ENCODE measurements around the gene ARHGAP15.

DNA sequence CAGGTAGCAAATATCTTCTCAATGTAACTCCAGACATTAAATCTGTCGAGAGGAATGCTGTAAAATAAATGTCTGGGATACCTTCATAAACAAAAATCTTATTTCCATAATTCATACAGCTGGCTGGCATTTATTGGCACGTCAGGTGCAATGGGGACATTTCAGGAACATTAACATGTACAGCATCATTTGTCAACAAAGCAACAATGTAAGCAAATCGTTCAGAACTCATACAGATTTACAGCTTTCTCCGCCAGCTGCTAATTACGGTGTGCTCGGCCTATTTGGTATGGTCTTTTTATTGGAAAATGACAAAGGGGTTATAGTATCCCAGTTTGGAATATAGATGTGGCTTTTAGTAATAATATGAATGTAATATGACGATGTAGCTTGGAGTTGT lies 464.9 kb downstream of the ARHGAP15 start:
- TF ChIP-seq, protein P1, sequence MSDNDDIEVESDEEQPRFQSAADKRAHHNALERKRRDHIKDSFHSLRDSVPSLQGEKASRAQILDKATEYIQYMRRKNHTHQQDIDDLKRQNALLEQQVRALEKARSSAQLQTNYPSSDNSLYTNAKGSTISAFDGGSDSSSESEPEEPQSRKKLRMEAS (IDR thresholded peaks at IDR 0.05): no peak
- TF ChIP-seq, protein P2, sequence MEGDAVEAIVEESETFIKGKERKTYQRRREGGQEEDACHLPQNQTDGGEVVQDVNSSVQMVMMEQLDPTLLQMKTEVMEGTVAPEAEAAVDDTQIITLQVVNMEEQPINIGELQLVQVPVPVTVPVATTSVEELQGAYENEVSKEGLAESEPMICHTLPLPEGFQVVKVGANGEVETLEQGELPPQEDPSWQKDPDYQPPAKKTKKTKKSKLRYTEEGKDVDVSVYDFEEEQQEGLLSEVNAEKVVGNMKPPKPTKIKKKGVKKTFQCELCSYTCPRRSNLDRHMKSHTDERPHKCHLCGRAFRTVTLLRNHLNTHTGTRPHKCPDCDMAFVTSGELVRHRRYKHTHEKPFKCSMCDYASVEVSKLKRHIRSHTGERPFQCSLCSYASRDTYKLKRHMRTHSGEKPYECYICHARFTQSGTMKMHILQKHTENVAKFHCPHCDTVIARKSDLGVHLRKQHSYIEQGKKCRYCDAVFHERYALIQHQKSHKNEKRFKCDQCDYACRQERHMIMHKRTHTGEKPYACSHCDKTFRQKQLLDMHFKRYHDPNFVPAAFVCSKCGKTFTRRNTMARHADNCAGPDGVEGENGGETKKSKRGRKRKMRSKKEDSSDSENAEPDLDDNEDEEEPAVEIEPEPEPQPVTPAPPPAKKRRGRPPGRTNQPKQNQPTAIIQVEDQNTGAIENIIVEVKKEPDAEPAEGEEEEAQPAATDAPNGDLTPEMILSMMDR (IDR thresholded peaks at IDR 0.05 in 2 of 3, conservative IDR thresholded peaks at IDR 0.05 in 1 of 3; ENCODE audit: borderline replicate concordance in 1 of 3, insufficient read depth in 1 of 3, low read depth in 2 of 3, low read length in 2 of 3): no peak
- TF ChIP-seq, protein P3, sequence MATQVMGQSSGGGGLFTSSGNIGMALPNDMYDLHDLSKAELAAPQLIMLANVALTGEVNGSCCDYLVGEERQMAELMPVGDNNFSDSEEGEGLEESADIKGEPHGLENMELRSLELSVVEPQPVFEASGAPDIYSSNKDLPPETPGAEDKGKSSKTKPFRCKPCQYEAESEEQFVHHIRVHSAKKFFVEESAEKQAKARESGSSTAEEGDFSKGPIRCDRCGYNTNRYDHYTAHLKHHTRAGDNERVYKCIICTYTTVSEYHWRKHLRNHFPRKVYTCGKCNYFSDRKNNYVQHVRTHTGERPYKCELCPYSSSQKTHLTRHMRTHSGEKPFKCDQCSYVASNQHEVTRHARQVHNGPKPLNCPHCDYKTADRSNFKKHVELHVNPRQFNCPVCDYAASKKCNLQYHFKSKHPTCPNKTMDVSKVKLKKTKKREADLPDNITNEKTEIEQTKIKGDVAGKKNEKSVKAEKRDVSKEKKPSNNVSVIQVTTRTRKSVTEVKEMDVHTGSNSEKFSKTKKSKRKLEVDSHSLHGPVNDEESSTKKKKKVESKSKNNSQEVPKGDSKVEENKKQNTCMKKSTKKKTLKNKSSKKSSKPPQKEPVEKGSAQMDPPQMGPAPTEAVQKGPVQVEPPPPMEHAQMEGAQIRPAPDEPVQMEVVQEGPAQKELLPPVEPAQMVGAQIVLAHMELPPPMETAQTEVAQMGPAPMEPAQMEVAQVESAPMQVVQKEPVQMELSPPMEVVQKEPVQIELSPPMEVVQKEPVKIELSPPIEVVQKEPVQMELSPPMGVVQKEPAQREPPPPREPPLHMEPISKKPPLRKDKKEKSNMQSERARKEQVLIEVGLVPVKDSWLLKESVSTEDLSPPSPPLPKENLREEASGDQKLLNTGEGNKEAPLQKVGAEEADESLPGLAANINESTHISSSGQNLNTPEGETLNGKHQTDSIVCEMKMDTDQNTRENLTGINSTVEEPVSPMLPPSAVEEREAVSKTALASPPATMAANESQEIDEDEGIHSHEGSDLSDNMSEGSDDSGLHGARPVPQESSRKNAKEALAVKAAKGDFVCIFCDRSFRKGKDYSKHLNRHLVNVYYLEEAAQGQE (IDR thresholded peaks at IDR 0.05; ENCODE audit: low read depth): no peak
- TF ChIP-seq POLR2A (IDR thresholded peaks at IDR 0.05; ENCODE audit: borderline replicate concordance, extremely low read depth, insufficient read depth, insufficient read length): no peak
- TF ChIP-seq ZNF274 (IDR thresholded peaks at IDR 0.05; ENCODE audit: low read depth, low read length): no peak
- no peak for TF ChIP-seq EZH2 (IDR thresholded peaks at IDR 0.05)
- TF ChIP-seq POLR2AphosphoS5 (IDR thresholded peaks at IDR 0.05; ENCODE audit: low read depth, low read length): no peak
